Lower lobe of right lung (tissue), 2 donors: ENCODE results near the gene TSFM. TPM values are rescaled to one million over a fixed set of nuclear protein-coding genes. Genes with fewer than 3 reads are reported as not detected.

Experiments used
- ATAC-seq, 2 donors: fragments of 200-7000 bp; cut with Tn5 transposase; one replicate each; pipeline ENCODE4 v1.9.1; 2020 to 2022; ENCODE audit warnings: mild to moderate bottlenecking in 2 of 2, moderate library complexity in 2 of 2
- DNase-seq: peaks from one replicate; pipeline ENCODE4 v3.0.0-alpha.2; 2020
- H3K27ac ChIP-seq: fragments of 200-600 bp; one replicate; pipeline ENCODE4 v1.8.0; 2022
- H3K27me3 ChIP-seq: fragments of 200-600 bp; one replicate; pipeline ENCODE4 v1.8.0; 2022; ENCODE audit warnings: low read depth
- H3K36me3 ChIP-seq: fragments of 200-600 bp; one replicate; pipeline ENCODE4 v1.8.0; 2022; ENCODE audit warnings: mild to moderate bottlenecking
- H3K4me1 ChIP-seq: fragments of 200-600 bp; one replicate; pipeline ENCODE4 v1.8.0; 2022
- H3K4me3 ChIP-seq: fragments of 200-600 bp; one replicate; pipeline ENCODE4 v1.8.0; 2022; ENCODE audit warnings: mild to moderate bottlenecking
- H3K9me3 ChIP-seq: fragments of 200-600 bp; one replicate; pipeline ENCODE4 v1.8.0; 2022
- CTCF ChIP-seq: fragments of 200-600 bp; IDR thresholded peaks from one replicate; pipeline ENCODE4 v1.8.0; 2022; ENCODE audit warnings: antibody characterized with exemption, mild to moderate bottlenecking
- intact Hi-C: fragments of 100-400 bp; cut with DNase I; formaldehyde crosslinking; loops from one replicate; pipeline ENCODE4 v1.11.0; 2022
- microRNA-seq: library from miRNA; unstranded; fragments of <30 nt; microRNA quantifications from one replicate; pipeline ENCODE4 v1.2.0, GENCODE V29; 2020; ENCODE audit warnings: borderline number of aligned reads
- total RNA-seq: library from RNA; stranded (reverse); fragmentation: NEBNext Ultra II Directional; extraction: Animal tissue kit (Norgen Biotek cat#: 25700); gene quantifications from one replicate; pipeline ENCODE4 v1.2.1, GENCODE V29; 2021
- donor health status: DM: no; HTN: yes; CAD: no; lungs with severe emphysema.

The TSFM gene
- total RNA-seq, 1 donor from 2014 or later: 22.6 TPM

DNA sequence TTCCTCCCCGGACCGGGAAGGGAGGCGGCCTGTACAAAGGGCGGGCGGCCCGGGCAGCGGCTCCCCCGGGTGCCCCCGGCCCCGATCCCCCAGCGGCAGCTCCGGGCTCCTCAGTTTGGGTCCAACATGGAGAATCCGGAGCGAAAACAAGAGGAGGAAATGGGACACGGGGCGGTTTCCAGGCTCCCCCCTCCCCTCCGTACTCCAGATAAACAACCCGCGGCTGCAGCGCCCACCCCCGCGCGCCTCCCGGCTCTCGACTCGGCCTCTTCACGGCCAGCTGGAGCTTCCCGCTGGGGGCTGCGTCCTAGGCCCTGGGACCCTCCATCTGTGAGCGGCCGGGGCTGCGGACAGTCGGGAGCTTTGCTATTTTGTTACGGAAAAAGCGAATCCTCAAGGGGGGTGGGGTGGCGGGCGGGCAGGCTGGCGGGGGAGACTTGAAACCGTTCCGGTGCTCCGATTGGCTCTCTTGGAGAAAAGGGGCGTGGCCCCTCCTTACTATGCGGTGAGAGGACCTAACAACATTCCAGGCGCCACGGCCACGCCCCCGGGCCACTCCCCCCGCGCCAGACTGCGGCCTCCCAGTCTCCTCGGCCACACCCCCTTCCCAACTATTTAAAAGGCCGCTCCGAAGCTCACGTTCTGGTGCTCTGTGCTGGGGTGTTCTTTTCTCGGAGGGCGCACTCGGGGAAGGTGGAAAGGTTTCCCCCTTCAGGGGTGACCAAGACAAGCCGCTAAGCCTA, 64.2 kb downstream of the TSFM start, which contains the start of gene CTDSP2:
CTDSP2 (minus strand) TSS at position 153 of the 743 bp plus-strand sequence. CDS start 294 bp downstream, outside the sequence.
- H3K27me3 ChIP-seq: no peaks in the 10 kb centered on the region
- peak; percentile 94 to 96 for ATAC-seq
- TF ChIP-seq CTCF: no peak
- H3K4me1 ChIP-seq: peaks cover 46% of the 10 kb centered on the region
- intact Hi-C loops: no loop called here
- H3K4me3 ChIP-seq: peak within 1 kb of the TSS; percentile 100
- peak within 1 kb of the TSS; percentile 99 for H3K27ac ChIP-seq
- peak; percentile 100 for DNase-seq
- H3K36me3 ChIP-seq: peaks cover 8% of the 10 kb centered on the region
- H3K9me3 ChIP-seq: no peaks in the 10 kb centered on the region

Small RNAs within 50 kb of the gene (microRNA-seq; reads per million reads assigned to microRNA genes)
- gene MIR26A2 (119 reads per million, percentile 55 among the genes with 10 or more reads in this experiment), gene MIR6759 (not detected)

Other genes with a start within 250 kb of the TSFM start
- gene DCTN2, start 235.6 kb upstream of the TSFM start, total RNA-seq: 88.3 TPM
- gene KIF5A, start 232.7 kb upstream of the TSFM start, total RNA-seq: 0.09 TPM
- 28.6 TPM for gene PIP4K2C, start 191.6 kb upstream of the TSFM start, total RNA-seq
- gene DTX3, start 178.0 kb upstream of the TSFM start, total RNA-seq: 21.4 TPM
- gene ARHGEF25, start 171.4 kb upstream of the TSFM start, total RNA-seq: 11.5 TPM
- gene B4GALNT1, start 149.6 kb upstream of the TSFM start, total RNA-seq: 0.89 TPM
- gene OS9, start 88.7 kb upstream of the TSFM start, total RNA-seq: 294 TPM
- gene AGAP2, start 44.0 kb upstream of the TSFM start, total RNA-seq: 5.7 TPM
- 41.1 TPM for gene TSPAN31, start 37.7 kb upstream of the TSFM start, total RNA-seq
- gene CDK4, start 30.5 kb upstream of the TSFM start, total RNA-seq: 68.4 TPM
- 20.0 TPM for gene MARCHF9, start 27.7 kb upstream of the TSFM start, total RNA-seq
- 1.1 TPM for gene CYP27B1, start 15.7 kb upstream of the TSFM start, total RNA-seq
- gene METTL1, start 10.7 kb upstream of the TSFM start, total RNA-seq: 14.4 TPM
- gene EEF1AKMT3, start 10.2 kb upstream of the TSFM start, total RNA-seq: 6.8 TPM
- 10.8 TPM for gene AVIL, start 35.9 kb downstream of the TSFM start, total RNA-seq
- 220 TPM for gene CTDSP2, start 63.9 kb downstream of the TSFM start, total RNA-seq
- 5.4 TPM for gene ATP23, start 158.8 kb downstream of the TSFM start, total RNA-seq